Parathyroid adenoma (tissue), 2 donors: ENCODE measurements around the gene LRAT.

Experiments
- H2AFZ ChIP-seq: fragments of 300-600 bp; sonication (generic); one replicate; pipeline ENCODE4 v1.7.0; 2017; ENCODE audit warnings: antibody characterized with exemption, mild to moderate bottlenecking
- H3K27ac ChIP-seq: fragments of 300-600 bp; sonication (generic); one replicate; pipeline ENCODE4 v1.7.0; 2017
- H3K27me3 ChIP-seq: fragments of 300-600 bp; sonication (generic); one replicate; pipeline ENCODE4 v1.7.0; 2017; ENCODE audit warnings: low read length; ENCODE audit not compliant: control insufficient read depth, insufficient read depth
- H3K36me3 ChIP-seq: fragments of 300-600 bp; sonication (generic); one replicate; pipeline ENCODE4 v1.7.0; 2017; ENCODE audit warnings: low read length; ENCODE audit not compliant: control insufficient read depth, insufficient read depth
- H3K4me1 ChIP-seq: fragments of 300-600 bp; sonication (generic); one replicate; pipeline ENCODE4 v1.7.0; 2017; ENCODE audit warnings: control low read depth
- H3K4me2 ChIP-seq: fragments of 300-600 bp; sonication (generic); one replicate; pipeline ENCODE4 v1.7.0; 2017; ENCODE audit warnings: low read length
- H3K4me3 ChIP-seq: fragments of 300-600 bp; sonication (generic); one replicate; pipeline ENCODE4 v1.7.0; 2017; ENCODE audit warnings: low read depth, low read length
- H3K79me2 ChIP-seq: fragments of 300-600 bp; sonication (generic); one replicate; pipeline ENCODE4 v1.7.0; 2017; ENCODE audit warnings: control low read depth
- H3K9ac ChIP-seq: fragments of 300-600 bp; sonication (generic); one replicate; pipeline ENCODE4 v1.7.0; 2017; ENCODE audit warnings: mild to moderate bottlenecking
- H3K9me3 ChIP-seq: fragments of 300-600 bp; sonication (generic); one replicate; pipeline ENCODE4 v1.7.0; 2017; ENCODE audit warnings: low read length; ENCODE audit not compliant: control insufficient read depth
- CTCF ChIP-seq: fragments of 300-600 bp; sonication (generic); IDR thresholded peaks from one replicate; pipeline ENCODE4 v1.7.0; 2017; ENCODE audit warnings: antibody characterized with exemption, mild to moderate bottlenecking
- donor health status: primary hyperparathyroidism.

LRAT gene

GRCh38 chr4:154781126-154781982 lies 37.6 kb downstream of the LRAT start, which contains the start of gene RBM46:
Gene RBM46 (plus strand): TSS chr4:154781272. CDS start chr4:154796753, 15,481 bp downstream.
- no peaks in the 10 kb centered on the region for H3K9me3 ChIP-seq
- H3K9ac ChIP-seq: no peak within 1 kb of the TSS
- no peaks in the 10 kb centered on the region for H3K36me3 ChIP-seq
- H3K27me3 ChIP-seq: no peaks in the 10 kb centered on the region
- no peak for TF ChIP-seq CTCF
- no peaks in the 10 kb centered on the region for H3K4me1 ChIP-seq
- H3K4me3 ChIP-seq: no peak within 1 kb of the TSS
- no peak within 1 kb of the TSS for H2AFZ ChIP-seq
- no peak within 1 kb of the TSS for H3K4me2 ChIP-seq
- no peak within 1 kb of the TSS for H3K27ac ChIP-seq
- no peaks in the 10 kb centered on the region for H3K79me2 ChIP-seq

- H3K36me3 ChIP-seq: no peaks in the 10 kb centered on the region
- no peak overlapping the region for H3K27ac ChIP-seq
- H3K9me3 ChIP-seq: no peaks in the 10 kb centered on the region
- no peak overlapping the region for H3K9ac ChIP-seq
- no peak for TF ChIP-seq CTCF
- H3K79me2 ChIP-seq: no peaks in the 10 kb centered on the region
- no peaks in the 10 kb centered on the region for H3K27me3 ChIP-seq
- H3K4me1 ChIP-seq: no peaks in the 10 kb centered on the region
- no peak overlapping the region for H2AFZ ChIP-seq
- H3K4me2 ChIP-seq: no peak overlapping the region
- H3K4me3 ChIP-seq: no peak overlapping the region
Observed at GRCh38 chr4:154781983-154782293, 38.1 kb downstream of the LRAT start.
